Measurements from ENCODE around the gene KCNAB3.

DNA sequence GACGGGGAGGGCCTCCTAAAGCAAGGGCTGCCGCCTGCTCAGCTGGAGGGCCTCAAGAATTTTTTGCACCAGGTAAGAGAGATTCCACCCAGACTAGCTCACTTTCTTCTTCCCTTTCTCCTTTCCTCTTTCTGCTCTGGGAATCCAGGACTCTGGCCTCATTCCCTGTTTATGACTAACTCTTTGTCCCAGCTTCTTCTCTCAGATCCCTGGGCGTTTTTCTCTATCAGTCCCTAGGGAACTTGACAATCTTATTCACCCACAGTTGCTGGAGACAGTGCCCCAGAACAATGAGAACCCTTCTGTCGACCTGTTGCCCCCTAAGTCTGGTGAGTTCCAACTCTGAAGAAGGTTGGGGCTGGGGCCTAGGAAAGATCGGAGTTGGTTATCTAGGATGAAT, 18.0 kb upstream of the KCNAB3 start:
- TF ChIP-seq POLR2A (IDR thresholded peaks at IDR 0.05) = no peak
- TF ChIP-seq, protein P1, sequence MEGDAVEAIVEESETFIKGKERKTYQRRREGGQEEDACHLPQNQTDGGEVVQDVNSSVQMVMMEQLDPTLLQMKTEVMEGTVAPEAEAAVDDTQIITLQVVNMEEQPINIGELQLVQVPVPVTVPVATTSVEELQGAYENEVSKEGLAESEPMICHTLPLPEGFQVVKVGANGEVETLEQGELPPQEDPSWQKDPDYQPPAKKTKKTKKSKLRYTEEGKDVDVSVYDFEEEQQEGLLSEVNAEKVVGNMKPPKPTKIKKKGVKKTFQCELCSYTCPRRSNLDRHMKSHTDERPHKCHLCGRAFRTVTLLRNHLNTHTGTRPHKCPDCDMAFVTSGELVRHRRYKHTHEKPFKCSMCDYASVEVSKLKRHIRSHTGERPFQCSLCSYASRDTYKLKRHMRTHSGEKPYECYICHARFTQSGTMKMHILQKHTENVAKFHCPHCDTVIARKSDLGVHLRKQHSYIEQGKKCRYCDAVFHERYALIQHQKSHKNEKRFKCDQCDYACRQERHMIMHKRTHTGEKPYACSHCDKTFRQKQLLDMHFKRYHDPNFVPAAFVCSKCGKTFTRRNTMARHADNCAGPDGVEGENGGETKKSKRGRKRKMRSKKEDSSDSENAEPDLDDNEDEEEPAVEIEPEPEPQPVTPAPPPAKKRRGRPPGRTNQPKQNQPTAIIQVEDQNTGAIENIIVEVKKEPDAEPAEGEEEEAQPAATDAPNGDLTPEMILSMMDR (IDR thresholded peaks at IDR 0.05) = no peak
- TF ChIP-seq EP300 (IDR thresholded peaks at IDR 0.05) = no peak
- no peak for TF ChIP-seq POLR2AphosphoS5 (IDR thresholded peaks at IDR 0.05)
